ENCODE measurements around the gene PIP.
"Not testable (repeated sequence)": the region's sequence is repeated elsewhere in the genome, so short reads cannot be mapped to it uniquely, and the experiment has no call there.

Gene PIP

GRCh38 chr7:143131781-143132180 is at the start of gene PIP:
Gene PIP (plus strand): TSS chr7:143132077. CDS start chr7:143132117, 40 bp downstream.
- DNase-seq (ENCODE audit: low spot score): no peak

DNA sequence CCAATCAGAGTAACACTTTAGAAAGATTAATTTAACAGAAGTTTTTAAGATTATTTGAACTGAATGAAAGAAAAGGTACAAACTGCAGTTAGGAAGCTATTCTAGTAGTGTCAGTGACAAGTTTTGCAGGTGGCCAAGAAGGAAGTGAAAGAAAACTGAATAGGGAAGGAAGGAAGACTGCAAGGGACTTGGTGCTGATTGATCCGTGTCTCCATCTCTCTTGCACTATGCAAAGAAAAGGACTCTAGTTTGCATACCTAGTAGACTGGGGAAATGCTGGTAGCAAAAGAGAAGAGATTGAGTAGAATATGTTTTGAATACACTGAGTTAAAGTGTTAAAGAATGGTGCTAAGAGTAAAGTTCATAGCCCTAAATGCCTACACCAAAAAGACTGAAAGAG is 46.8 kb upstream of the PIP start:
- DNase-seq (ENCODE audit: low spot score): peak; percentile 72

- not testable (repeated sequence) for DNase-seq (ENCODE audit: low spot score)
Observed at GRCh38 chr7:143085610-143086009, 46.3 kb upstream of the PIP start.

- not testable (repeated sequence) for DNase-seq (ENCODE audit: low spot score)
Observed at GRCh38 chr7:143088549-143089231, 43.2 kb upstream of the PIP start.

DNA sequence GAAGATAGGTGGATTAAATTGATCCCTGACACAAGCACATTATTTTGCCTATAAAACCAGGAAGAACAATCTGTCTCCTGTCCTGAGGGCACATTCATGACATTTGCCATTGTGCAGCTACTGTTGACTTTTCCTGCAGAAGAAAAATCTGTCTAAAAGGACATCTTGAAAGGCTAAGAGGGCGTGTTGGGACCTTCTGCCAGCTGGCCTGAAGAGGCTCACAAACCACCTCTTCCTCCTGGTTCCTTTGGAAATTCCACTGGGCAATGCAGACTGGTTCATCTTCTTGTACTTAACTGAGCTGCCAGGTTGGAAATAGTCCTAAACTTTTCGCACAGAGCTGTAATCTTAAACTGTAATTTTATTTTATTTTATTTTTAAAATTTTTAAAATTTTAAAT is 35.7 kb upstream of the PIP start:
- DNase-seq (ENCODE audit: low spot score): no peak

- DNase-seq (ENCODE audit: low spot score): not testable (repeated sequence)
Observed at GRCh38 chr7:143099579-143099978, 32.3 kb upstream of the PIP start.

- DNase-seq (ENCODE audit: low spot score): no peak
Observed at GRCh38 chr7:143104759-143105158, 27.1 kb upstream of the PIP start.

DNA sequence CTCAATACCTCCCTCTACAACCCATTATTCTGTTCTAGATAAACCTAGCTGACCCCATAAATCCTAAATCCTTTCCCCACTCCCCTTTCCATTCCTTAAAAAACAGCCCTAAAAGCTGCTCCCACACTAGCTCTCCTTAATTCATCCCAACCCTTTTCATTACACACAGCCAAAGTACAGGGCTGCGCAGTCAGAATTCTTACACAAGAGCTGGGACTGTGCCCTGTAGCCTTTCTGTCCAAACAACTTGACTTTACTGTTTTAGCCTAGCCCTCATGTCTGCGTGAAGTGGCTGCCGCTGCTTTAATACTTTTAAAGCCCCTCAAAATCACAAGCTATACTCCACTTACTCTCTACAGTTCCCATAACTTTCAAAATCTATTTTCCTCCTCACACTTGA is 23.9 kb upstream of the PIP start:
- DNase-seq (ENCODE audit: low spot score): not testable (repeated sequence)

DNA sequence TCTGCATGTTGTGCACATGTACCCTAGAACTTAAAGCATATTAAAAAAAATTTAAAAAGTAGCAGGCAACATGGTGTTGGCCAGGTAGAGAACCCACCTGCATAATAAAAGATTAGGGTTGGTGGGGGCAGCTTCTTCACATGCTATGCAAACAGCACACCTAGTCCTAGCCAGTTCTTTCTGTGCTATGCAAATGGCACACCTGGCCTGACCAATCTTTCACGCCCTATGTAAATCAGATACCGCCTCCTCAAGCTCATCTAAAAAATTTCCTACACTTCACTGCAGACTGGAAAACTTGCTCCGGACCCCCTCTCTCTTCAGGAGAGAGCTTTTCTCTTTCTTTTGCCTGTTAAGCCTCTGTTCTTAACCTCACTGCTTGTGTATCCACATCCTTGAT is 14.5 kb upstream of the PIP start:
- DNase-seq (ENCODE audit: low spot score): no peak

DNA sequence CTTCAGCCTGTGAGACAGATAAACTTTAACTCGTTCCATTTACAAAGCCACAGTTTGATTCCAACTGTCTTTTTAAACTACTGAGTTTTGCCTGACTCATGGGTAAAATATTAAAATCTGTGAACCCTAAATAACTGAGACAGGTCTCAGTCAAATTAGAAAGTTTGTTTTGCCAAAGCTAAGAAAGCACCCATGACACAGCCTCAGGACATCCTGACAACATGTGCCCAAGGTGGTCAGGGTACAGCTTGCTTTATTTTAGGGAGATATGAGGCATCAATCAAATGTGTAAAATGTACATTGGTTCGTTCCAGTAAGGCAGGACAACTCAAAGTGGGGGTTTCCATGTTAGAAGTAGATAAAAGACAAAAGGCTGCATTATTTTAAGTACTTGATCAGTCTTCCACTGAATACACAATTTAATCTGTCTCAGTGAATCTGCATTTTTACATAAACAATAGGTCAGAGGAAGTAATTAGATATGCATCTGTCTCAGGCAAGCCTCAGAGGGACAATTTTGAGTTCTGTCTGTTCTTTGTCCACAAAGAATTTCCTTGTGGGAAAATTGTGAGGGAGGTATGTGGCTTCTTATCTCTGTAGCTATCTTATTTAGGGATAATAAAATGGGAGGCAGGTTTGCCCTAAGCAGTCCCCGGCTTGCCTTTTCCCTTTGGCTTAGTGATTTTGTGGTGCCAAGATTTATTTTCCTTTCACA is 11.0 kb upstream of the PIP start:
- peak; percentile 14 for DNase-seq (ENCODE audit: low spot score)

DNA sequence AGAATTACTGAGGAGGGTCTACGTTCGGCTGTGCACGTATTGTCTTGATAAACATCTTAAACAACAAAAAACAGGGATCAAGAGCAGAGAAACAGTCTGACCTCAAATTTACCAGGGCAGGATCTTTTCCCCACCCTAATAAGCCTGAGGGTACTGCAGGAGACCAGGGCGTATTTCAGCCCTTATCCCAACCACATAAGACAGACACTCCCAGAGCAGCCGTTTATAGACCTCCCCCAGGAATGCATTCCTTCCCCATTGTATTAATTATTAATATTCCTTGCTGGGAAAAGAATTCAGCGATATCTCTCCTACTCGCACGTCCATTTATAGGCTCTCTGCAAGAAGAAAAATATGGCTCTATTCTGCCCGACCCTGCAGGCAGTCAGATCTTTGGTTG is 8.6 kb upstream of the PIP start:
- DNase-seq (ENCODE audit: low spot score): not testable (repeated sequence)

DNA sequence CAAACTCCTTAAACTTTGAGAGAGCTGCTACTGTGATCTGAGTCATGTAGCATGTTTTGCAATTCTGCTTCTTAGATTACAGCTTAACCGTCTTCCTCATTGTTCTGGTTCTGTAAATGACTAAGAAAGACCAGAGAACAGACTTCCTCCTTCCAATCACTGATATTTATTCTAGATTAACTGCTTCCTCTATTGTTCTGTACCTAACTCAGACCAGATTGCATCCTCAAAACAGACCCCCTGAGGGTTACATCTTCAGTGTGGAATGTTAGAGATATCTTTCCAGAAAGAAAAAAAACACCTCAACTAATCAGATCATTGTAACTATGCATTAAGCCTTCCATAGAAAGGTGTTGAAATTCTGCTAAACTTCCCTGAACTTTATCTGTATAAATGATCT is 5.7 kb upstream of the PIP start:
- DNase-seq (ENCODE audit: low spot score): no peak

DNA sequence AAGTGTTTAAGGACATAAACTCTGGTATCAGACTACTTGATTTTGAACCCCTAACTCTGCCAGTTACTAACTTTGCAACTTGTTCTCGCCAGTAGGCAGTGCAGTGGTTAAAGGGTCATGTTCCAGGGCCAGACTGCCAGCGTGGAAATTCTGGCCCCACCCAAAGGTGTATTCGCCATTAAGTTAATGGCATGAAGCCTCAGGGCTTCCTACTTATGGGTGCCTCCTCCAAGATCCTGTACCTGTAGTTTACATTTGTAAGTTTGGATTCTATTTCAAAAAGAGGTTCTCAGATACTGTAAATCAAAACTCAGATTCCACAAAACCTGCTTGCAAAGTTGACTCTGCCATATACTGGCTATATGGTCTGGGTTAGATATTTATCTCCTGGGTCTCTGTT is 2.8 kb upstream of the PIP start:
- no peak for DNase-seq (ENCODE audit: low spot score)

DNA sequence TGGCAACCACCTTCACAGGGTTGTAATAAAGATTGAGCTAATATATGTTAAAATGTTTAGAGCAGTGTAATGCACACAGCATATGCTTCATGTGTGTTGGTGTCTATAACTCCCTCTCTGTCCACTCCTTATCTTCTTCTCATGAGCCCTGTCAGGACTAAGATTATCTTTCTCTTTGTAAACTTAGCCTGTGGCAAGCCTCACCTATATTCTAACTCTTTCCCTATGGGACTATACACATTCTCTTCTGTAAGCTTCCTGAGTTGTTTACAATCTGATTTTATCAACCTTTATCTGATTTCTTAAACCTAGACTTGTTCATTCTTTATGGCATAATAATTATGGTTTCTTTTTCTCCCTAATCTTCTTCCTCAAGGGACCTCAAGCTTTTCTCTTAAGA is 2.4 kb upstream of the PIP start:
- DNase-seq (ENCODE audit: low spot score): no peak

DNA sequence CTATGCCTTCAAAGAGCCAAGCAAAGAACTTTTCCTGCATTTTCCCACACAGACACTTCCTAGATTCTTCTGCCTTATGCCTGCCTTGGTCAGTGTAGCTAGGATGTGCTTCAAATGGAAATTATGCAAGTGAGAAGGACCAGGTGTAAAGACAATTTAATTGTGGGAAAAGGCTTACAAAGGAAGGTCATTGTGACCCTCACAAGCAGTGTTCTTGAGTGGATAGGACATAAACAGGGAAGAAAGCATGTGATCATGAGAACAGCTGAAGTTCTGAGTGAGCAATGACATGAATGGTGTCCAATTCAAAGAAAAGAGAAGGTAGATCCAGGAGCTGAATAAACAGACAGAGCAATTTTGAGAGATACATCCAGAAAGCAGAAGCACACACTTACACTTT is 1.3 kb upstream of the PIP start:
- DNase-seq (ENCODE audit: low spot score): no peak

GRCh38 chr7:143147070-143147469 is 15.2 kb downstream of the PIP start:
- DNase-seq (ENCODE audit: low spot score): no peak

GRCh38 chr7:143148050-143148449 is 16.2 kb downstream of the PIP start:
- no peak for DNase-seq (ENCODE audit: low spot score)

GRCh38 chr7:143148651-143149050 is 16.8 kb downstream of the PIP start:
- no peak for DNase-seq (ENCODE audit: low spot score)

DNA sequence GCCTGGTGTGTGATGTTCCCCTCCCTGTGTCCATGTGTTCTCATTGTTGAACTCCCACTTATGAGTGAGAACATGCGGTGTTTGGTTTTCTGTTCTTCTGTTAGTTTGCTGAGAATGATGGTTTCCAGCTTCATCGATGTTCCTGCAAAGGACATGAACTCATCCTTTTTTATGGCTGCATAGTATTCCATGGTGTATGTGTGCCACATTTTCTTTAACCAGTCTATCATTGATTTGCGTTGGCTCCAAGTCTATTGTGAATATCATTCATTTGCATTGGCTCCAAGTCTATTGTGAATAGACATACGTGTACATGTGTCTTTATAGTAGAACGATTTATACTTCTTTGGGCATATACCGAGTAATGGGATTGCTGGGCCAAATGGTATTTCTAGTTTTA is 18.8 kb downstream of the PIP start:
- DNase-seq (ENCODE audit: low spot score): not testable (repeated sequence)

- not testable (repeated sequence) for DNase-seq (ENCODE audit: low spot score)
Observed at GRCh38 chr7:143158617-143159016, 26.7 kb downstream of the PIP start.

DNA sequence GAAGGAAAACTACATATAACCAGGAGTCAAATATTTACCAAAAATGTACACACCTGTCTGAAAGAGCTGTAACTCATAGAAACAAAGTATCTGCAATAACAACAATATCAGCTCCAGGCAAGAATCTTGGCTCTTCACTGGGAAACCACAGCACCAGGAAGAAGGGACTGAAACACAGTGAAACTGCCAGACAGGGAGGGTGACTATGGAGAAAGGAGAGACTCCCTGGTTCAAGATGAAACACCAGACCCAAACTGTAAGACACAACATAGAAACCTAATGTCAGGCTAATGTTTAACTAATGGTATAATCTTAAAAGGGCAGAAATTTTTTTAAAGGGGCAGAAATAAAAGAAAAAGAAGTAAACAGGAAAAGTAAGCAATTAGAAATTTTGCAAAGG is 39.8 kb downstream of the PIP start:
- DNase-seq (ENCODE audit: low spot score): no peak

- no peak for DNase-seq (ENCODE audit: low spot score)
Observed at GRCh38 chr7:143172354-143172753, 40.5 kb downstream of the PIP start.

GRCh38 chr7:143176128-143176527 is 44.3 kb downstream of the PIP start:
- DNase-seq (ENCODE audit: low spot score): no peak

Data from germinal center (tissue), 1 donor.